B cell (primary cell): ENCODE results near the gene OR9K2. TPM values are rescaled to one million over a fixed set of nuclear protein-coding genes. Genes with fewer than 3 reads are reported as not detected.

Experiments used
- ATAC-seq: fragments of 200-7000 bp; cut with Tn5 transposase; one replicate; pipeline ENCODE4 v1.10.0; 2021; ENCODE audit warnings: low read depth, mild to moderate bottlenecking, moderate number of reproducible peaks, moderate library complexity
- CTCF ChIA-PET: fragments of 350-600 bp; sonication (Branson Sonifier 250); formaldehyde crosslinking; loops from one replicate; lab custom pipeline; 2021; ENCODE audit warnings: antibody characterized with exemption, inconsistent platforms; lab: Charles Lee
- POLR2A ChIA-PET: fragments of 350-600 bp; sonication (Branson Sonifier 250); formaldehyde crosslinking; loops from one replicate; lab custom pipeline; 2021; ENCODE audit warnings: antibody characterized with exemption; lab: Charles Lee
- DNase-seq: peaks from one replicate; pipeline ENCODE4 v3.0.0; 2013
- H2AFZ ChIP-seq: 2 replicates; pipeline ENCODE4 v1.6.1; 2012; ENCODE audit warnings: mild to moderate bottlenecking, low read depth, low read length; ENCODE audit not compliant: insufficient read depth, poor library complexity, severe bottlenecking
- H3K27ac ChIP-seq, 2 donors: 1 replicate in 1 of 2; 2 replicates in 1 of 2; pipeline ENCODE4 v1.5.1; 2012 to 2013; ENCODE audit warnings: low read length in 2 of 2, mild to moderate bottlenecking in 2 of 2, moderate library complexity in 1 of 2
- H3K27me3 ChIP-seq, 4 experiments: fragments of 200-600 bp in 1 of 4; sonication (generic) in 1 of 4; replicated peaks in 1 of 4; 1 replicate in 2 of 4; 2 replicates in 2 of 4; pipeline versions ENCODE4 v1.6.1 to v1.7.0; 2013 to 2016; ENCODE audit warnings: low read length in 3 of 4, mild to moderate bottlenecking in 2 of 4, mixed read lengths in 1 of 4, moderate library complexity in 1 of 4; ENCODE audit not compliant: insufficient read depth in 4 of 4, control insufficient read depth in 3 of 4; ENCODE audit errors: control extremely low read depth in 1 of 4
- H3K36me3 ChIP-seq, 2 experiments: replicated peaks in 1 of 2; 1 replicate in 1 of 2; 2 replicates in 1 of 2; pipeline versions ENCODE4 v1.6.1 to v1.7.1; 2013; ENCODE audit warnings: low read length in 1 of 2; ENCODE audit not compliant: insufficient read depth in 2 of 2, control insufficient read depth in 1 of 2; ENCODE audit errors: control extremely low read depth in 1 of 2, extremely low read depth in 1 of 2
- H3K4me1 ChIP-seq, 2 donors: fragments of 200-600 bp in 1 of 2; sonication (generic) in 1 of 2; 1 replicate in 1 of 2; 2 replicates in 1 of 2; pipeline versions ENCODE4 v1.5.1 to v1.6.1; 2013 to 2017; ENCODE audit warnings: low read length in 2 of 2; ENCODE audit not compliant: control insufficient read depth in 2 of 2, insufficient read depth in 2 of 2
- H3K4me2 ChIP-seq: replicated peaks from 2 replicates; pipeline ENCODE3; 2012; ENCODE audit warnings: mild to moderate bottlenecking, low read depth, low read length; ENCODE audit not compliant: poor library complexity, severe bottlenecking
- H3K4me3 ChIP-seq, 5 experiments: fragments of 200-600 bp in 1 of 5; sonication (generic) in 1 of 5; 1 replicate in 3 of 5; 2 replicates in 2 of 5; pipeline versions ENCODE4 v1.5.1 to v1.7.0; 2011 to 2016; ENCODE audit warnings: low read length in 4 of 5, mild to moderate bottlenecking in 4 of 5, low read depth in 2 of 5, control low read depth in 1 of 5, moderate library complexity in 1 of 5; ENCODE audit not compliant: insufficient read depth in 1 of 5; ENCODE audit errors: control extremely low read depth in 1 of 5, extremely low read depth in 1 of 5
- H3K79me2 ChIP-seq: fragments of 200-600 bp; sonication (generic); one replicate; pipeline ENCODE4 v1.6.0; 2016; ENCODE audit warnings: low read length; ENCODE audit not compliant: control insufficient read depth, insufficient read depth
- H3K9ac ChIP-seq: fragments of 200-600 bp; sonication (generic); 2 replicates; pipeline ENCODE4 v1.6.1; 2017; ENCODE audit warnings: mild to moderate bottlenecking, low read length, moderate library complexity
- H3K9me3 ChIP-seq, 3 donors: one replicate each; pipeline versions ENCODE4 v1.6.1 to v1.7.1; 2013; ENCODE audit warnings: low read length in 2 of 3; ENCODE audit not compliant: control insufficient read depth in 2 of 3, insufficient read depth in 1 of 3; ENCODE audit errors: control extremely low read depth in 1 of 3
- H4K20me1 ChIP-seq: 2 replicates; pipeline ENCODE4 v1.6.0; 2012; ENCODE audit warnings: mild to moderate bottlenecking, low read length; ENCODE audit not compliant: insufficient read depth, control insufficient read depth, poor library complexity, severe bottlenecking
- H3K27ac Mint-ChIP-seq: one replicate; pipeline ENCODE4 v1.8.0; 2021; ENCODE audit warnings: mixed read lengths
- H3K27me3 Mint-ChIP-seq: one replicate; pipeline ENCODE4 v1.8.0; 2021; ENCODE audit warnings: mixed read lengths
- H3K4me1 Mint-ChIP-seq: one replicate; pipeline ENCODE4 v1.8.0; 2021; ENCODE audit warnings: mixed read lengths
- H3K4me3 Mint-ChIP-seq: one replicate; pipeline ENCODE4 v1.8.0; 2021; ENCODE audit warnings: mixed read lengths
- H3K9me3 Mint-ChIP-seq: one replicate; pipeline ENCODE4 v1.8.0; 2022; ENCODE audit warnings: mixed read lengths; ENCODE audit not compliant: insufficient read depth
- EZH2 ChIP-seq: IDR thresholded peaks from 2 replicates; pipeline ENCODE4 v1.6.1; 2012; ENCODE audit warnings: borderline replicate concordance, low read depth, mild to moderate bottlenecking, moderate library complexity, low read length; ENCODE audit not compliant: insufficient read depth, poor library complexity, severe bottlenecking
- WGBS: methylation state at CpG from one replicate; pipeline ENCODE4 v1.1.5; 2013; ENCODE audit warnings: missing lambda C conversion rate; ENCODE audit not compliant: insufficient coverage; 5-methylcytosine and 5-hydroxymethylcytosine counted together
- intact Hi-C: fragments of 100-400 bp; cut with micrococcal nuclease; formaldehyde crosslinking; loops from one replicate; pipeline ENCODE4 v1.10.0; 2022
- polyA plus RNA-seq: library from polyadenylated mRNA; depleted of rRNA; stranded (reverse); fragments of >200 nt; gene quantifications from 2 replicates; pipeline ENCODE4 v1.2.3, GENCODE V29; 2012
- total RNA-seq, 2 donors: library from RNA; stranded (reverse); fragments of 120-200 nt in 1 of 2; gene quantifications; 1 replicate in 1 of 2; 2 replicates in 1 of 2; pipeline versions ENCODE4 v1.2.3 to v1.2.4, GENCODE V29; 2013 to 2022
- TF ChIP-seq, protein P1 (sequence below): fragments of 200-600 bp; IDR thresholded peaks from one replicate; pipeline ENCODE4 v1.8.0; 2022; ENCODE audit warnings: antibody characterized with exemption, mild to moderate bottlenecking

The OR9K2 gene
- total and polyA plus RNA-seq, 2 donors (not counting 1 experiment from before 2014, with no cell fraction given) = not detected

DNA sequence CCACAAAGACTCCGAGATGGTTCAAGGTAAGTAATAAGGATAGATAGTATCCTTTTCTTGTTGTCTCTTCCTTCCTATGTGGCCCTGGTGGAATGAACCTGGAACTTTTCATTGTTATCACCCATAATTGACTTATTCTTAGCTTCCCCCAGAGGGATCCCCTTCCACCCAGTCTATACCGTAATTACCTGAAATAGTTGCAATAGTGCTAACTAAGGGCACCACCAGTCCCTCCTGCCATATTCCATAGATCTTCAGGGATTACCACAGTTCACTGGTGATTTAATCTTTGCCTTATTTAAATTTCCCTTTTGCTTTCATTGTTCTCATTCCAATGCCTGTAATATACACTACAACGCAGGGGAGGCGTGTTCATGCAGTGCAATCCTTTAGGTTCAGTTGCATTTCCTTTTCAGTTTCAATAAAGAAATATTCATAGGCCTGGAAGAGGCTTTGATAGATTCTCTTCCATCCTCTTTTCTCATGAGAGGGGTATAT is 13.8 kb upstream of the OR9K2 start:
- ATAC-seq = no peak
- Histone ChIP-seq H3K27me3 (peaks cover 0 to 3% (median 0%) of the 10 kb centered on the region in 4 experiments), H3K79me2 (no peaks in the 10 kb centered on the region), H3K4me2 (no peak overlapping the region), H3K9me3 (no peaks in the 10 kb centered on the region), H3K4me1 (no peaks in the 10 kb centered on the region), H4K20me1 (no peaks in the 10 kb centered on the region), H3K9ac (no peak overlapping the region), H3K4me3 (no peak overlapping the region), H2AFZ (no peak overlapping the region), H3K27ac (no peak overlapping the region), H3K36me3 (no peaks in the 10 kb centered on the region)
- 100% methylated on average over 1 of the region's 4 CpGs for WGBS
- CTCF ChIA-PET = no interaction called here
- no peaks in the 10 kb centered on the region for H3K9me3 Mint-ChIP-seq
- DNase-seq = no peak
- POLR2A ChIA-PET = no interaction called here
- H3K27me3 Mint-ChIP-seq = peaks cover 14% of the 10 kb centered on the region
- no peak for TF ChIP-seq EZH2
- TF ChIP-seq, protein P1, sequence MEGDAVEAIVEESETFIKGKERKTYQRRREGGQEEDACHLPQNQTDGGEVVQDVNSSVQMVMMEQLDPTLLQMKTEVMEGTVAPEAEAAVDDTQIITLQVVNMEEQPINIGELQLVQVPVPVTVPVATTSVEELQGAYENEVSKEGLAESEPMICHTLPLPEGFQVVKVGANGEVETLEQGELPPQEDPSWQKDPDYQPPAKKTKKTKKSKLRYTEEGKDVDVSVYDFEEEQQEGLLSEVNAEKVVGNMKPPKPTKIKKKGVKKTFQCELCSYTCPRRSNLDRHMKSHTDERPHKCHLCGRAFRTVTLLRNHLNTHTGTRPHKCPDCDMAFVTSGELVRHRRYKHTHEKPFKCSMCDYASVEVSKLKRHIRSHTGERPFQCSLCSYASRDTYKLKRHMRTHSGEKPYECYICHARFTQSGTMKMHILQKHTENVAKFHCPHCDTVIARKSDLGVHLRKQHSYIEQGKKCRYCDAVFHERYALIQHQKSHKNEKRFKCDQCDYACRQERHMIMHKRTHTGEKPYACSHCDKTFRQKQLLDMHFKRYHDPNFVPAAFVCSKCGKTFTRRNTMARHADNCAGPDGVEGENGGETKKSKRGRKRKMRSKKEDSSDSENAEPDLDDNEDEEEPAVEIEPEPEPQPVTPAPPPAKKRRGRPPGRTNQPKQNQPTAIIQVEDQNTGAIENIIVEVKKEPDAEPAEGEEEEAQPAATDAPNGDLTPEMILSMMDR = no peak
- no peaks in the 10 kb centered on the region for H3K4me1 Mint-ChIP-seq
- intact Hi-C loops = no loop called here
- H3K4me3 Mint-ChIP-seq = no peak overlapping the region
- no peak overlapping the region for H3K27ac Mint-ChIP-seq

DNA sequence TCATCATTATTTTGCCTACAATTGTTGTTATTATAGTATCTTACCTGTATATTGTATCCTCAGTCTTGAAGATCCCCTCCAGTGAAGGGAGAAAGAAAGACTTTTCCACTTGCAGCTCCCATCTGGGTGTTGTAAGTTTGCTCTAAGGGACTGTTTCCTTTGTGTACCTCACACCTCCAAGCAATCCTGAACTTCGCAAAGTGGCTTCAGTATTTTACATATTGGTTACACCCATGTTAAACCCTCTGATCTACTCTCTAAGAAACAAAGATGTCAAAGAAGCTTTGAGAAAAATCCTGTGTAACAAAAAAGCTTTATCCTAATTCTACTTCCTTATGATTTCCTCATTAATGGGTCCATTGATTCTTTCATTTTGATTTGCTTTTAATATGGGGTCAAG is 10.1 kb upstream of the OR9K2 start:
- CTCF ChIA-PET = no interaction called here

More for the DNA sequence above, 10.1 kb upstream of the OR9K2 start:
- ATAC-seq (no peak), DNase-seq (no peak)
- no peaks in the 10 kb centered on the region for H3K4me1 ChIP-seq
- Mint-ChIP-seq H3K4me3 (no peak overlapping the region), H3K27ac (no peak overlapping the region), H3K27me3 (peaks cover 18% of the 10 kb centered on the region), H3K9me3 (no peaks in the 10 kb centered on the region), H3K4me1 (no peaks in the 10 kb centered on the region)
- H3K79me2 ChIP-seq = no peaks in the 10 kb centered on the region
- H3K27ac ChIP-seq = no peak overlapping the region
- H3K36me3 ChIP-seq = no peaks in the 10 kb centered on the region
- H4K20me1 ChIP-seq = no peaks in the 10 kb centered on the region
- WGBS = no CpG with 5 or more reads among the region's 1 CpG
- no peak overlapping the region for H2AFZ ChIP-seq
- peaks cover 0 to 2% (median 0%) of the 10 kb centered on the region in 3 donors for H3K9me3 ChIP-seq
- H3K27me3 ChIP-seq = peaks cover 0 to 4% (median 1%) of the 10 kb centered on the region in 4 experiments
- intact Hi-C loops = no loop called here
- POLR2A ChIA-PET = no interaction called here
- TF ChIP-seq EZH2 = no peak
- no peak overlapping the region for H3K9ac ChIP-seq
- H3K4me2 ChIP-seq = no peak overlapping the region
- H3K4me3 ChIP-seq = no peak overlapping the region
